BE2C (cell line): ENCODE results near the gene SLC2A5.

ENCODE experiments used
- DNase-seq: peaks from one replicate; pipeline ENCODE4 v3.0.0-alpha.2; 2020
- H3K27me3 ChIP-seq: fragments of 250-450 bp; sonication (Bioruptor Pico); 2 replicates; pipeline ENCODE4 v1.5.1; 2020; ENCODE audit warnings: mild to moderate bottlenecking
- H3K36me3 ChIP-seq: fragments of 250-450 bp; sonication (Bioruptor Pico); 2 replicates; pipeline ENCODE4 v1.5.1; 2020; ENCODE audit warnings: mild to moderate bottlenecking
- H3K4me1 ChIP-seq: fragments of 250-450 bp; sonication (Bioruptor Pico); 2 replicates; pipeline ENCODE4 v1.5.1; 2020
- H3K4me3 ChIP-seq: 2 replicates; pipeline ENCODE4 v1.5.1; 2011; ENCODE audit warnings: low read depth, low read length
- H3K9me3 ChIP-seq: fragments of 250-450 bp; sonication (Bioruptor Pico); 2 replicates; pipeline ENCODE4 v1.5.1; 2020
- TF ChIP-seq, protein P1 (sequence below): IDR thresholded peaks from 2 replicates; pipeline ENCODE4 v1.5.1; 2012; ENCODE audit warnings: mild to moderate bottlenecking, low read depth, low read length

SLC2A5 gene

DNA sequence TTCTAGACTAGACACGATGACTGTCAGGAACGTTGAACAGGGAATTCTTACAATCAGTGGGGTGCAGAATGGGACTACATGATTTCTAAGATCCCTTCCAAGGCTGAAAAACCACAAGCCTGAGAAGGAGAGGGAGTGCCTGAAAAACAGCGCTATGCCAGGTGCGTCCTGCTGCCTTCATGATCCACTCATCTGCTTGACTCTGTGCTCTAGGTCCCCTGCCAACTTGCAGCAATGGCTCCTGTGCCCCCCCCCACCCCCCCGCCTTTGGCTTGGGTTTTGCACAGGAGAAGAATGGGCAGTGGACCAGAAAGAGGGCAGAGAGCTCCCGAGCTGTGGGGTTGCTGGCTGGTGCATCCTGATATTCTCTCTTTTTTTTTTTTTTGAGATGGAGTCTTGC, 49.1 kb downstream of the SLC2A5 start:
- Histone ChIP-seq H3K4me1 (no peaks in the 10 kb centered on the region), H3K9me3 (no peaks in the 10 kb centered on the region), H3K36me3 (no peaks in the 10 kb centered on the region), H3K27me3 (no peaks in the 10 kb centered on the region), H3K4me3 (no peak overlapping the region)
- TF ChIP-seq, protein P1, sequence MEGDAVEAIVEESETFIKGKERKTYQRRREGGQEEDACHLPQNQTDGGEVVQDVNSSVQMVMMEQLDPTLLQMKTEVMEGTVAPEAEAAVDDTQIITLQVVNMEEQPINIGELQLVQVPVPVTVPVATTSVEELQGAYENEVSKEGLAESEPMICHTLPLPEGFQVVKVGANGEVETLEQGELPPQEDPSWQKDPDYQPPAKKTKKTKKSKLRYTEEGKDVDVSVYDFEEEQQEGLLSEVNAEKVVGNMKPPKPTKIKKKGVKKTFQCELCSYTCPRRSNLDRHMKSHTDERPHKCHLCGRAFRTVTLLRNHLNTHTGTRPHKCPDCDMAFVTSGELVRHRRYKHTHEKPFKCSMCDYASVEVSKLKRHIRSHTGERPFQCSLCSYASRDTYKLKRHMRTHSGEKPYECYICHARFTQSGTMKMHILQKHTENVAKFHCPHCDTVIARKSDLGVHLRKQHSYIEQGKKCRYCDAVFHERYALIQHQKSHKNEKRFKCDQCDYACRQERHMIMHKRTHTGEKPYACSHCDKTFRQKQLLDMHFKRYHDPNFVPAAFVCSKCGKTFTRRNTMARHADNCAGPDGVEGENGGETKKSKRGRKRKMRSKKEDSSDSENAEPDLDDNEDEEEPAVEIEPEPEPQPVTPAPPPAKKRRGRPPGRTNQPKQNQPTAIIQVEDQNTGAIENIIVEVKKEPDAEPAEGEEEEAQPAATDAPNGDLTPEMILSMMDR = no peak
- DNase-seq = no peak

- H3K4me3 ChIP-seq = no peak overlapping the region
- no peaks in the 10 kb centered on the region for H3K27me3 ChIP-seq
- no peaks in the 10 kb centered on the region for H3K36me3 ChIP-seq
- TF ChIP-seq, protein P1 = no peak
- no peaks in the 10 kb centered on the region for H3K9me3 ChIP-seq
- no peak for DNase-seq
- H3K4me1 ChIP-seq = no peaks in the 10 kb centered on the region
These were observed 49.5 kb downstream of the SLC2A5 start for GRCh38 chr1:9019896-9020295.

- no peak for DNase-seq
- H3K4me1 ChIP-seq = no peaks in the 10 kb centered on the region
- H3K36me3 ChIP-seq = no peaks in the 10 kb centered on the region
- no peaks in the 10 kb centered on the region for H3K27me3 ChIP-seq
- no peaks in the 10 kb centered on the region for H3K9me3 ChIP-seq
- TF ChIP-seq, protein P1 = no peak
- no peak overlapping the region for H3K4me3 ChIP-seq
These were observed 51.1 kb downstream of the SLC2A5 start for GRCh38 chr1:9018333-9018732.

DNA sequence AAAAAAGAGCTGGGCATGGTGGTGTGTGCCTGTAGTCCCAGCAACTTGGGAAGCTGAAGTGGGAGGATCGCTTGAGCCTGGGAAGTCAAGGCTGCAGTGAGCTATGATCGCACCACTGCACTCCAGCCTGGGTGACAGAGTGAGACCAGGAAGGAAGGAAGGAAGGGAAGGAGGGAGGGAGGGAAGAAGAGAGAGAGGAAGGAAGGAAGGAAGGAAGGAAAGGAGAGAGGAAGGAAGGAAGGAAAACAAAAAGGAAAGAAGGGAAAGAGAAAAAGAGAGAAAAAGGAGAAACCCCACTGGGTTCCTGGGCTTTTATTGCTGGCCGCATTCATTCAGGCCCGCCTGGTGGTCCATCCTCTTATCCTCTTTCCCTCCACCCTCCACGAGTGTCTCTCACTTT, 53.0 kb downstream of the SLC2A5 start:
- Histone ChIP-seq H3K36me3 (no peaks in the 10 kb centered on the region), H3K4me3 (no peak overlapping the region), H3K9me3 (no peaks in the 10 kb centered on the region), H3K27me3 (no peaks in the 10 kb centered on the region), H3K4me1 (no peaks in the 10 kb centered on the region)
- TF ChIP-seq, protein P1 = no peak
- no peak for DNase-seq

DNA sequence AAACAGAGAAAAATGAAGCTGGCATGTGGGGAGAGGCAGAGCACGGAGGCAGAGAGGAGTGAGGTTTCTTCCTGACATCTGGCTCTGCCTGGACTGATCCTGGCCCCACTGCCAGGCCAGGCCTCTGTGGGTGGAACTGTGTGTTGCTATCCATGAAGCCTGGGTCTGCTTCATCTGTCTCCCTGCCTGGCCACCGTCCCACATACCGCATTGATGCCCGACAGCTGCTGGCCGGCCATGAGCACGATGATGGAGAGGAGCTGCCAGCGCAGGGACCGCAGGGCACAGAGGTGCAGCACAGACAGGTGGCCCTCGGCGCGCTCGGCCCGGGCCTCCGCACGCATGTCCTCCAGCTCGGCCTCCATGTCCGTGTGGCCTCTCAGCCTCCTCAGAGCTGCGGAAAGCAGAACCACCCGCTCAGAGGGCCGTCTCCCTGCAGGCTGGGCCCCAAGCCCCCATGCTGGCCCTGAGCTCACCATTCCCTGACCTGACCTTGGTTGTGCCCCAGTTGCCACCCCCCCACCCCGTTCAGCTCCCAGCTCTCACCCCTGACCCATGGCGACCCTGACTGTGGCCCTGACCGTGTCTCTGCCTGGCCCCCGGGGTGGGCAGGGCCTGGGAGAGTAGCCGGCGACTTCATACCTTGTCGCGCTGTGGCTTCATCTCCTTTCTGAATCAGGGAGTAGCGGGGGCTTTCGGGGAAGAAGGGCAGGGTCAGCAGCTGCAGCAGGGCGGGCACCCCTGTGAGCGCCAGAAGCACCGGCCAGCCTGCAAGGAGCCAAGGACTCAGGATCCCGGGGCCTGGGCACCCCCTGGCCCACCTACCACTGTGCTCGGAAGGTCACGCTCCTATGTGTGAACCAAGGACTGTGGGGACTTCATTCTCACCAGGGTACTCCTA, 54.7 kb downstream of the SLC2A5 start:
- TF ChIP-seq, protein P1 = no peak
- H3K9me3 ChIP-seq = no peaks in the 10 kb centered on the region

DNA sequence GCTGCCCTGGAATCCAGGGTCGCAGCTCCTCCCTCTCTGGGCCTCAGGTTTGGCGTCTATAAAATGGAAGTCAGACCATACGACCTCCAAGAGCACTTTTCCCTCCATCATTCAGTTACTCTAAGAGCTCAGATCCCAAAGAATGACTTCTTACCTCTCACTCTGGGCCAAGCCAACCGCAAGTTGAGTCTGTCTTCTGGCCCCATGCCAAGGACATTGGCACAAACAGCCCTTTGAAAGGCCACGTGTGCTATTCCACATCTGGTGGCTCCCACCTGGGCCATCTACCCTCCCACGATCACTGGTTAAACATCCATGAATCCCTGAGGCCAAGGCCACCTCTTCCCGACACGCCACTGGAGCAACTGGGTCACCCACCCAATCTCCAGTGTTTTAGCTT, 55.6 kb downstream of the SLC2A5 start:
- Histone ChIP-seq H3K4me3 (no peak overlapping the region), H3K27me3 (no peaks in the 10 kb centered on the region), H3K9me3 (no peaks in the 10 kb centered on the region), H3K4me1 (no peaks in the 10 kb centered on the region), H3K36me3 (no peaks in the 10 kb centered on the region)
- no peak for DNase-seq
- TF ChIP-seq, protein P1 = no peak

More for the DNA sequence above, 54.7 kb downstream of the SLC2A5 start:
- Histone ChIP-seq H3K4me1 (no peaks in the 10 kb centered on the region), H3K36me3 (no peaks in the 10 kb centered on the region), H3K27me3 (no peaks in the 10 kb centered on the region), H3K4me3 (no peak overlapping the region)
- DNase-seq = no peak
